Muscle layer of duodenum (tissue), 2 donors: ENCODE results near the gene SUPT3H.

Source experiments
- H3K27ac ChIP-seq: one replicate; pipeline ENCODE4 v1.7.0; 2013; ENCODE audit warnings: mild to moderate bottlenecking, low read length
- H3K27me3 ChIP-seq: one replicate; pipeline ENCODE4 v1.7.0; 2013; ENCODE audit warnings: low read depth, mild to moderate bottlenecking, control low read depth, low read length
- H3K36me3 ChIP-seq, 2 donors: one replicate each; pipeline ENCODE4 v1.7.0; 2013; ENCODE audit warnings: low read length in 2 of 2, control low read depth in 1 of 2, mild to moderate bottlenecking in 1 of 2; ENCODE audit not compliant: insufficient read depth in 2 of 2, control insufficient read depth in 1 of 2
- H3K4me1 ChIP-seq, 2 donors: one replicate each; pipeline ENCODE4 v1.7.0; 2013; ENCODE audit warnings: low read length in 2 of 2, mild to moderate bottlenecking in 2 of 2, control low read depth in 1 of 2, moderate library complexity in 1 of 2; ENCODE audit not compliant: insufficient read depth in 2 of 2, control insufficient read depth in 1 of 2
- H3K4me3 ChIP-seq, 2 donors: one replicate each; pipeline ENCODE4 v1.7.0; 2013; ENCODE audit warnings: low read length in 2 of 2, low read depth in 1 of 2, mild to moderate bottlenecking in 1 of 2
- H3K9me3 ChIP-seq, 2 donors: one replicate each; pipeline ENCODE4 v1.7.0; 2013; ENCODE audit warnings: low read length in 2 of 2, control low read depth in 1 of 2, mild to moderate bottlenecking in 1 of 2; ENCODE audit not compliant: control insufficient read depth in 1 of 2
- donor health status: healthy.

Gene SUPT3H

DNA sequence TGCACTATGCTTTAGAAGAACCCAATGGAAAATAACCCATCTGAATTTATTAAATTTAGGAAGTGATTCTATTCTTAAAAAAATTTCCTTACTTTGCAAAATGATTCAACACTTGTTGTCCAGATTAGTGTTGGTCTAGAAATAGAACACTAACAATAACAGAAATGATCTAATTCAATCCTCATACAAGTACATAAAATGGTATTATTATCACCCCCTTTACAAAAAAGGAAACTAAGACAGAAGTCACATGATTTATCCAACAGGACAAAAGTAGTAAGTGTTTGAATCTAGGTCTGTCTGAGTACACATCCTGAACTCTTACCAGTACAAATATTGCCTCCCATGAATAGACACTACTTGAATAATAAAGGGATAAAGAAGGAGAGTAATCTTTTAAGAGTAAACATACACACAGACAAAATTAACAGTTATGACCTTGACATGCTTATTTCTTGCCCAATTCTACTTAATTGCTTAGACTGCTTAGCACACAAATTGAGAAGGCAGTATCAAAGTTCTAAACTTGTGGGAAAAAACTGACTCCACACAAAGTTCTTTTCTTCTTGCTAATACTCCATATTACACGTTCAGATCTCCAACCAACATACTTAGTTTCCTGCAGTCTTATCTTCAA lies 245.0 kb downstream of the SUPT3H start:
- Histone ChIP-seq H3K27ac (no peak overlapping the region), H3K36me3 (no peaks in the 10 kb centered on the region), H3K9me3 (peaks cover 6 to 11% of the 10 kb centered on the region in 2 donors), H3K27me3 (no peaks in the 10 kb centered on the region), H3K4me3 (no peak overlapping the region), H3K4me1 (no peaks in the 10 kb centered on the region)

DNA sequence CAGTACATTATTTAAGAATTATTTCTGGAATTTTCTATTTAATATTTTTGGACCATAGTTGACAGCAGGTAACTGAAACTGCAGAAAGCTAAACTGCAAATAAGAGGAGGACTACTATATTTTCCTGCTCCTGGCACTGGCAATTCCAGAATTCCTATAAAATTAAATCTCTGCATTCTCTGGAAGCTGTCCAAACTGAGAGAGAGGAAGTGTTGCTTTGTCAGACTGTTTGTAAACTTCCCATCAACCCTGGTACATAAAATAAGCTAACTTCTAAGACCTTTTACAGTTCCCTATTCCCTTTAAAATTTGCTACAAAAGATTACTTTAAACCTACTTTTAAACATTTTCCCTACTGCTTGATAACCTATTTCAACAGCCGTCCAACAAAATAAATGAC lies 245.7 kb downstream of the SUPT3H start:
- Histone ChIP-seq H3K9me3 (peaks cover 5 to 10% of the 10 kb centered on the region in 2 donors), H3K36me3 (no peaks in the 10 kb centered on the region), H3K4me3 (no peak overlapping the region), H3K27ac (no peak overlapping the region), H3K4me1 (no peaks in the 10 kb centered on the region), H3K27me3 (no peaks in the 10 kb centered on the region)

DNA sequence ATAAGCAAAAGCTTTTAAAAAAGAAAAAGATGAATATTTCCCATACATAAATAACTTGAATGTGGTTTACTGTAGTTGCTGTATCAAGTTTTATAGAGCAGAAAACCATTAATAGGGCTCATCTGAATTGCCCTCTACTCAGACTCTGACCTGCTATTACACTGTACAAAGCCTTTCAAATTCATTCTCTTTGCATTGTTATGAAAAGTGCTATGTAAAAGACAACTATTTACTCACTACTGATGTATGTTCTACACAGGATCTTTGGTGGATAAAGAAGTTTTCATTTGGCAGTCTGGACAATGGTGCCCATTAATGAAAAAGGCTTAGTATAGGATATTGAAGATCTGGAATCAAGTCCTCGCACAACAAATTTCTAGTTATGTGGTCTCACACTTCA lies 248.7 kb downstream of the SUPT3H start:
- Histone ChIP-seq H3K9me3 (no peaks in the 10 kb centered on the region), H3K4me3 (no peak overlapping the region), H3K27me3 (no peaks in the 10 kb centered on the region), H3K4me1 (no peaks in the 10 kb centered on the region), H3K27ac (no peak overlapping the region), H3K36me3 (no peaks in the 10 kb centered on the region)

DNA sequence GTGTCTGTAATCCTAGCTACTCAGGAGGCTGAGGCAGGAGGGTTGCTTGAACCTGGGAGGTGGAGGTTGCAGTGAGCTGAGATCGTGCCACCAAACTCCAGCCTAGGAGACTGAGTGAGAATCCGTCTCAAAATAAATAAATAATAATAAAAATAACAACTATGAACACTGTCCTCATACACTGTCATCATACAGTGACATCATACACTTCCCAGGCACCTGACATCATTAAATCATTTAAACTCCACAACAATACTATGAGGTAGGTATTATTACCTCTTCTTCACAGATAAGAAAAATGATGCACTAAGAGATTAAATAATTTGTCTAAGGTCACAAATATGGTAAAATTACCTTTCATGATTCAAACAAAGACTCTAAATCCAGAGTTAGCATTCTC lies 250.5 kb downstream of the SUPT3H start:
- no peak overlapping the region for H3K4me3 ChIP-seq
- no peaks in the 10 kb centered on the region for H3K36me3 ChIP-seq
- no peak overlapping the region for H3K27ac ChIP-seq
- H3K4me1 ChIP-seq = no peaks in the 10 kb centered on the region
- no peaks in the 10 kb centered on the region for H3K27me3 ChIP-seq
- H3K9me3 ChIP-seq = no peaks in the 10 kb centered on the region

DNA sequence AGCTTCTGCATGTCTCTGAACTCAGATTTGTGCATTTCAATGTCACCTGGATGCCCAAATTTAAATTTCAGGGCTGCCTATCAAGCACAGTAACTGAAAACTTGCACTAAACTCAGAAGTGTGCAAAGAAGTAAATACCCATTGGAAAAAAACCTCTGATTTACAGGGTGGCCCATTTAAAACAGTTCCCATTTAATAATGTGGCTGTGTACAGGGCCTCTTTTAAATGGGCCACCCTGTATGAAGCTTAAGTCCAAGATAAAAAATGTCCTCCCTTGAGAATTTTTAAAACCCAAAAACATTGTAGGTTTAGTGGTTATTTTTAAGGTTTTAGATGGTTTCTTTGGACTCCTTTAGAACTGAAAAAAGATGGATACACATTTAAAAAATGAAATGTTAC lies 251.7 kb downstream of the SUPT3H start:
- no peaks in the 10 kb centered on the region for H3K9me3 ChIP-seq
- no peaks in the 10 kb centered on the region for H3K4me1 ChIP-seq
- no peaks in the 10 kb centered on the region for H3K36me3 ChIP-seq
- H3K27ac ChIP-seq = no peak overlapping the region
- H3K27me3 ChIP-seq = no peaks in the 10 kb centered on the region
- H3K4me3 ChIP-seq = no peak overlapping the region

DNA sequence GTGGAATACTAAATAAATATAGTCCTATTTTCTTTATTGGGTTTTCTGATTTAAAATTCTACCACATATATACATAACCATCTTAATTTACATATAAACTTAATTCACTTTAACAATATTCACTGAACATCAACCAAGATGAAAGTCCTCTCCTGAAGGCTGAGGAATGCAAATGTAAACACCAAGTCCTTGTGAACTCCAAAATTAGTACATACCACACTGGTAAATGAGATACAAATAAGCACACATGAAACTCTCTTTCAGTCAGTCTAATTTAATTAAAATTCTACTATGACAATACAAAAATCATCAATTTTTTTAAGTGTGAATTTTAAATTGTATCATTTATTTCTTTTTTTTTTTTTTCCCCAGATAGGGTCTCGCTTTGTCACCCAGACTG lies 254.7 kb downstream of the SUPT3H start:
- no peaks in the 10 kb centered on the region for H3K27me3 ChIP-seq
- no peak overlapping the region for H3K27ac ChIP-seq
- H3K9me3 ChIP-seq = no peaks in the 10 kb centered on the region
- H3K36me3 ChIP-seq = no peaks in the 10 kb centered on the region
- no peak overlapping the region for H3K4me3 ChIP-seq
- no peaks in the 10 kb centered on the region for H3K4me1 ChIP-seq

DNA sequence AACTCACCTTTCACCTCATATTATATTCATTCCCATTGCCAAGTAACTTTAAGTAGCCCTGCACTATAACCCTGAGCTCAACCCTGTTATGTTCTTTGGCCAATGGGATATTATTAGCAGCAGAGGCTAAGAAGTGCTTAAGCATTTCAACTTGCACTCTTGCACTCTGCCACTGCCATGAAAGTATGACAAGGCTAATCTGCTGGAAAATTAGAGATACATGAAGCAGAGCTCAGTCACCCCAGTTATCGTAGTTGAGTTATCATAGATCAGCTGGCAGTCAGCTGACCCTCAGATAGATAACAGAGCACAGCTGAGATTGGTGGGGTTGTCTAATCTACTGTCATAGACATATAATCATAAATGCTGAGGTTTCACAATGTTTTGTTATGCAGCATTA lies 259.0 kb downstream of the SUPT3H start:
- Histone ChIP-seq H3K27me3 (no peaks in the 10 kb centered on the region), H3K27ac (no peak overlapping the region), H3K4me1 (no peaks in the 10 kb centered on the region), H3K4me3 (no peak overlapping the region), H3K36me3 (no peaks in the 10 kb centered on the region), H3K9me3 (no peaks in the 10 kb centered on the region)

DNA sequence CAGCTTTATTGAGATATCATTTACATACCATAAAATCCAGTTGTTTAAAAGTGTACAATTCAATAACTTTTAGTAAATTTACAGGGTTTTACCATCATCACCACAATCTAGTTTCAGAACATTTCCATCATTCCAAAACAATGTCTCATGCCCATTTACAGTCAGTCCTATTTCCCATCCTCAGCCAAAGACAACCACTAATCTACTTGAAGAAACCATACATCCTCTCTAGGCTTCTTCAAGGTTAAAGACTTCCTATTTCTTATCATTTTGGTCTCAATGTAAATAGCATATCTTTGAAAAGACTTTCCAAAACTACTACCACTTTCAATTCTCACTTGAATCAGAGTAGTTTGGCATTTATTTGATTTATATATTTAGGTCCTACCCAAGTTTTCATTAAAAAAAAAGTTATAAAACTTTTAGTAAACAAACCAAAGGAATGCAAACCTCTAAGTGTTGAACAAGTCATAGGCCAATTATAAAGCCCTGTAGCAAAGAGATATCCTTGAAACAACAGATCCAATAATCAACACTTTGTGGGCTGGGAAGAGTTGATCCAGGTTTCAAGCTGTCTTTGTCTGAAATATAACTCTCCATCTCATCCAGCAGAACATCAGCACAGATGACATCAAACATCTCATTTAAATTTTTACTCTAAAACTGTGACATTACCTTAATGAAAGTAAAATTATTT lies 260.9 kb downstream of the SUPT3H start:
- Histone ChIP-seq H3K9me3 (no peaks in the 10 kb centered on the region), H3K27me3 (no peaks in the 10 kb centered on the region), H3K27ac (no peak overlapping the region), H3K4me3 (no peak overlapping the region), H3K4me1 (no peaks in the 10 kb centered on the region), H3K36me3 (no peaks in the 10 kb centered on the region)

DNA sequence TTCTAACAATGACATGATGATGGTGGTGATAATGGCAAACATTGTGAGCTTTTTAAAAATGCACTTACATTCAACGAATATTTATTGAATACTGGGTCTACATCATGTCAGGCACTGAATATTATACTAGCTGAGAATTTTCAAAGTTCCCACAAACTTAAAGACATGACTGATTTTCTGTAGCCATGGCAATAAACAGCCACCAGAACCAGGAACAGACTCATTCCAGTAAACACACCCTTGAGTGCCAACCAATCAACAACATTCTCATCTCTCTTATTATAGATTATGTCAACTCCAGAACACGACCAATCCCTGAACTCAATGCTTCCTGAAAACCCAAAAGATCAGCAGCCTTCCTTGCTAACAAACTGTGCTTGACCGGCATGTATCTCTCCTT lies 262.0 kb downstream of the SUPT3H start:
- Histone ChIP-seq H3K9me3 (no peaks in the 10 kb centered on the region), H3K4me1 (no peaks in the 10 kb centered on the region)

DNA sequence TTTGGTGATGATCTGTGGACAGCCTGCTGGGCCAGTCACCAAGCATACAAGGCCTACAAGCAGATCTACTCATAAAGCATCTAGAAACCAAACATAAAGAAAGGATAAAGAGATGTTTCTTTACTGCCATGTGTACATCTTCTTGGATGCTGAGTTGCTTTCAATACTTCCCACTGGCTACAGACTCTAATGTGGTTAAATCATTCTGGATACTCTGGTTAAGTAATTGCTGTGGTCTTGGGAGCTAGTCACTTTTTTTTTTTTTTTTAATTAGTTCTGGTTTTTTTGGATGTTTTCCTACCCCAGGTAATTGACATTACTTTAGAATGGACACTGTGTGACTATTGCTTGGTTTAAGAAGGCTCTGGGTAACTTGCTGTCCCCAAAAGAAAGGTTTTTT lies 265.0 kb downstream of the SUPT3H start:
- Histone ChIP-seq H3K4me1 (no peaks in the 10 kb centered on the region), H3K27ac (no peak overlapping the region), H3K27me3 (no peaks in the 10 kb centered on the region), H3K4me3 (no peak overlapping the region), H3K36me3 (no peaks in the 10 kb centered on the region), H3K9me3 (no peaks in the 10 kb centered on the region)

More for the DNA sequence above, 262.0 kb downstream of the SUPT3H start:
- Histone ChIP-seq H3K27me3 (no peaks in the 10 kb centered on the region), H3K27ac (no peak overlapping the region), H3K36me3 (no peaks in the 10 kb centered on the region), H3K4me3 (no peak overlapping the region)

DNA sequence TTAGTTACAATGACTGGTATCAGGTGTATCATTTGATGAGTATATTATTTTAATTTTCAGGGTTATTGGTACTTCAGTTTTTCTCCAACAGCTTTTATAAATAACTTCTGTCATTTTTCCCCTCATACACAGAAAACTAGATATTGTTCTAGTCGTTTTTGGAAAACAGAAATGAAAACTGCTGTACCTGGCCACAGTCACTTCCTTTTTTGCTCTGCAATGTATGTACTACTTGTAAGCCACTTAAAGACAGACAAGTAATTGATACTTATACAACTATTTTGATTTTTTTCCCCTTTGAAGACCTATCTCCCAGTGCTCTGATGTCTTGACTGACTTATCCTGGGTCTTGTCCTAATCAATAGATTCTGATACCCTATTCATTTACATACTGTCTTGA lies 268.2 kb downstream of the SUPT3H start:
- Histone ChIP-seq H3K27me3 (no peaks in the 10 kb centered on the region), H3K4me3 (no peak overlapping the region), H3K27ac (no peak overlapping the region), H3K9me3 (no peaks in the 10 kb centered on the region), H3K36me3 (no peaks in the 10 kb centered on the region), H3K4me1 (no peaks in the 10 kb centered on the region)
